H1 (cell line): ENCODE measurements around the gene ZNF143. TPM values are rescaled to one million over a fixed set of nuclear protein-coding genes. Genes with fewer than 3 reads are reported as not detected.

Experiments used
- CTCF ChIA-PET: fragments of 300-600 bp; sonication (Branson Sonifier 250); formaldehyde crosslinking; loops from one replicate; lab custom pipeline; 2021; ENCODE audit not compliant: partially characterized antibody; lab: Charles Lee
- POLR2A ChIA-PET: fragments of 300-600 bp; sonication (Branson Sonifier 250); formaldehyde crosslinking; loops from one replicate; lab custom pipeline; 2021; ENCODE audit warnings: inconsistent platforms; ENCODE audit not compliant: partially characterized antibody; lab: Charles Lee
- DNase-seq, 2 experiments: peaks; one replicate each; pipeline versions ENCODE4 v3.0.0 to v3.0.0-alpha.2; 2010 to 2022; ENCODE audit warnings: low spot score in 2 of 2, low read depth in 1 of 2, mixed read lengths in 1 of 2
- FAIRE-seq: peaks from 2 replicates; lab custom pipeline; 2011; peaks lifted over from hg19 to GRCh38; lab: Jason Lieb, UNC
- H2AFZ ChIP-seq: 2 replicates; pipeline ENCODE4 v1.8.1; 2012; ENCODE audit warnings: low read length, inconsistent platforms
- H2AK5ac ChIP-seq: 2 replicates; pipeline ENCODE4 v1.6.1; 2013; ENCODE audit warnings: low read depth, low read length
- H2BK120ac ChIP-seq: replicated peaks from 2 replicates; pipeline ENCODE3; 2013; ENCODE audit warnings: low read depth, low read length, inconsistent platforms
- H2BK12ac ChIP-seq: 2 replicates; pipeline ENCODE4 v1.6.1; 2013; ENCODE audit warnings: low read depth, low read length
- H2BK15ac ChIP-seq: 2 replicates; pipeline ENCODE4 v1.6.1; 2013; ENCODE audit warnings: low read length
- H2BK20ac ChIP-seq: 2 replicates; pipeline ENCODE4 v1.6.1; 2013; ENCODE audit warnings: low read length
- H2BK5ac ChIP-seq: 2 replicates; pipeline ENCODE4 v1.6.1; 2013; ENCODE audit warnings: low read depth, low read length
- H3K14ac ChIP-seq: 2 replicates; pipeline ENCODE4 v1.6.1; 2013; ENCODE audit warnings: inconsistent platforms; ENCODE audit not compliant: insufficient read length
- H3K18ac ChIP-seq: 2 replicates; pipeline ENCODE4 v1.6.1; 2013; ENCODE audit warnings: low read length; ENCODE audit errors: extremely low read depth
- H3K23ac ChIP-seq: 2 replicates; pipeline ENCODE4 v1.6.1; 2013; ENCODE audit warnings: inconsistent platforms; ENCODE audit not compliant: insufficient read length
- H3K23me2 ChIP-seq: 2 replicates; pipeline ENCODE4 v1.6.1; 2013; ENCODE audit warnings: low read depth, low read length
- H3K27ac ChIP-seq: 2 replicates; pipeline ENCODE4 v1.6.1; 2011; ENCODE audit warnings: low read depth, low read length, inconsistent platforms
- H3K27me3 ChIP-seq, 4 experiments: replicated peaks in 1 of 4; 1 replicate in 1 of 4; 2 replicates in 3 of 4; pipeline versions ENCODE4 v1.6.1 to v1.8.1; 2011 to 2013; ENCODE audit warnings: low read length in 3 of 4, mild to moderate bottlenecking in 3 of 4, inconsistent platforms in 2 of 4, mixed read lengths in 2 of 4, moderate library complexity in 1 of 4; ENCODE audit not compliant: control insufficient read depth in 3 of 4, insufficient read depth in 3 of 4; ENCODE audit errors: extremely low read depth in 1 of 4
- H3K36me3 ChIP-seq, 4 experiments: 2 replicates each; pipeline versions ENCODE4 v1.6.1 to v1.8.1; 2011 to 2013; ENCODE audit warnings: mild to moderate bottlenecking in 4 of 4, low read length in 3 of 4, moderate library complexity in 2 of 4, control low read depth in 1 of 4, inconsistent platforms in 1 of 4; ENCODE audit not compliant: insufficient read depth in 4 of 4, control insufficient read depth in 2 of 4
- H3K4ac ChIP-seq: replicated peaks from 2 replicates; pipeline ENCODE3; 2013; ENCODE audit warnings: low read length, low read depth, mixed read lengths, inconsistent platforms; ENCODE audit not compliant: insufficient read length
- H3K4me1 ChIP-seq, 4 experiments: replicated peaks in 1 of 4; 1 replicate in 1 of 4; 2 replicates in 3 of 4; pipeline versions ENCODE4 v1.6.1 to v1.8.1; 2011 to 2013; ENCODE audit warnings: low read length in 3 of 4, inconsistent platforms in 2 of 4, mixed read lengths in 1 of 4; ENCODE audit not compliant: insufficient read depth in 4 of 4, control insufficient read depth in 3 of 4
- H3K4me2 ChIP-seq, 2 experiments: 2 replicates each; pipeline versions ENCODE4 v1.6.1 to v1.8.1; 2011 to 2013; ENCODE audit warnings: low read depth in 2 of 2, low read length in 2 of 2, control low read depth in 1 of 2, inconsistent platforms in 1 of 2, mild to moderate bottlenecking in 1 of 2; ENCODE audit not compliant: insufficient read depth in 1 of 2
- H3K4me3 ChIP-seq, 4 experiments: fragments of 200-600, 300-600 bp in 1 of 4; sonication (generic), shearing (Covaris generic), sonication (Bioruptor Twin) in 1 of 4; 2 replicates each; pipeline versions ENCODE4 v1.5.1 to v1.8.1; 2011 to 2016; ENCODE audit warnings: low read length in 4 of 4, low read depth in 3 of 4, control low read depth in 2 of 4, inconsistent platforms in 2 of 4, mild to moderate bottlenecking in 2 of 4, mixed read lengths in 1 of 4, moderate library complexity in 1 of 4; ENCODE audit not compliant: insufficient read depth in 2 of 4; ENCODE audit errors: extremely low read depth in 1 of 4
- H3K56ac ChIP-seq: replicated peaks from 2 replicates; pipeline ENCODE3; 2013; ENCODE audit warnings: low read depth, mild to moderate bottlenecking, mixed read lengths, low read length, inconsistent platforms; ENCODE audit not compliant: insufficient read length
- H3K79me1 ChIP-seq: 2 replicates; pipeline ENCODE4 v1.6.1; 2013; ENCODE audit warnings: low read depth, low read length, control low read depth
- H3K79me2 ChIP-seq, 2 experiments: 2 replicates each; pipeline versions ENCODE4 v1.6.1 to v1.8.1; 2012 to 2013; ENCODE audit warnings: low read length in 2 of 2, mild to moderate bottlenecking in 2 of 2, inconsistent platforms in 1 of 2; ENCODE audit not compliant: insufficient read depth in 2 of 2, control insufficient read depth in 1 of 2
- H3K9ac ChIP-seq, 4 experiments: replicated peaks in 1 of 4; 1 replicate in 1 of 4; 2 replicates in 3 of 4; pipeline versions ENCODE4 v1.6.1 to v1.8.1; 2011 to 2013; ENCODE audit warnings: low read depth in 3 of 4, low read length in 3 of 4, control low read depth in 2 of 4, mild to moderate bottlenecking in 2 of 4, moderate library complexity in 2 of 4, inconsistent platforms in 1 of 4; ENCODE audit errors: extremely low read depth in 1 of 4
- H3K9me3 ChIP-seq, 2 experiments: 2 replicates each; pipeline versions ENCODE4 v1.6.1 to v1.8.1; 2012 to 2013; ENCODE audit warnings: mild to moderate bottlenecking in 2 of 2, moderate library complexity in 2 of 2, control low read depth in 1 of 2, inconsistent platforms in 1 of 2, low read depth in 1 of 2, low read length in 1 of 2, mixed read lengths in 1 of 2; ENCODE audit not compliant: insufficient read depth in 2 of 2
- H4K20me1 ChIP-seq, 2 experiments: replicated peaks in 1 of 2; 2 replicates each; pipeline versions ENCODE3 to v1.8.1; 2011 to 2013; ENCODE audit warnings: inconsistent platforms in 2 of 2, low read length in 2 of 2, mild to moderate bottlenecking in 1 of 2; ENCODE audit not compliant: insufficient read depth in 2 of 2, control insufficient read depth in 1 of 2
- H4K5ac ChIP-seq: 2 replicates; pipeline ENCODE4 v1.6.1; 2013; ENCODE audit warnings: low read length, low read depth, mixed read lengths, inconsistent platforms; ENCODE audit not compliant: insufficient read length
- H4K8ac ChIP-seq: 2 replicates; pipeline ENCODE4 v1.8.0; 2013; ENCODE audit warnings: mild to moderate bottlenecking, moderate library complexity, low read length, inconsistent platforms; ENCODE audit not compliant: insufficient read depth; ENCODE audit errors: extremely low read depth
- H4K91ac ChIP-seq: replicated peaks from 2 replicates; pipeline ENCODE3; 2013; ENCODE audit warnings: low read length, mixed read lengths, inconsistent platforms; ENCODE audit not compliant: insufficient read length
- CBX5 ChIP-seq: fragments of 300-800, 300-1000 bp; sonication (generic); IDR thresholded peaks from 2 replicates; pipeline ENCODE4 v1.7.1; 2016; ENCODE audit warnings: antibody characterized with exemption, low read length, low read depth
- CTBP2 ChIP-seq: IDR thresholded peaks from 2 replicates; pipeline ENCODE4 v1.7.0; 2011; ENCODE audit warnings: borderline replicate concordance, mild to moderate bottlenecking, moderate library complexity, mixed read lengths, low read length; ENCODE audit not compliant: insufficient read depth, insufficient read length
- FOSL1 ChIP-seq: IDR thresholded peaks from 2 replicates; pipeline ENCODE4 v1.6.1; 2011; ENCODE audit warnings: mild to moderate bottlenecking, low read depth, low read length, moderate library complexity; ENCODE audit not compliant: insufficient read depth
- GTF2F1 ChIP-seq: IDR thresholded peaks from 2 replicates; pipeline ENCODE4 v1.6.1; 2012; ENCODE audit warnings: low read depth, low read length, improper control_type of control experiment, borderline replicate concordance
- HDAC6 ChIP-seq: IDR thresholded peaks from one replicate; pipeline ENCODE4 v1.7.1; 2012; ENCODE audit warnings: low read depth, mild to moderate bottlenecking, inconsistent platforms, low read length, moderate library complexity
- KDM5A ChIP-seq: fragments of 200-600 bp; IDR thresholded peaks from 2 replicates; pipeline ENCODE4 v1.7.1; 2012; ENCODE audit warnings: mild to moderate bottlenecking, low read length, inconsistent platforms, mixed read lengths
- RAD21 ChIP-seq, 2 experiments: IDR thresholded peaks in 1 of 2; conservative IDR thresholded peaks in 1 of 2; 2 replicates each; pipeline ENCODE4 v1.6.1; 2011; ENCODE audit warnings: low read depth in 2 of 2, low read length in 2 of 2, improper control_type of control experiment in 1 of 2, inconsistent platforms in 1 of 2, mild to moderate bottlenecking in 1 of 2, moderate library complexity in 1 of 2
- RNF2 ChIP-seq: fragments of 200-900, 300-1000 bp; sonication (generic); IDR thresholded peaks from 2 replicates; pipeline ENCODE4 v1.7.1; 2016; ENCODE audit warnings: borderline replicate concordance, low read depth, mild to moderate bottlenecking, antibody characterized with exemption, low read length; ENCODE audit not compliant: poor library complexity, severe bottlenecking; ENCODE audit errors: missing control alignments
- SIX5 ChIP-seq: IDR thresholded peaks from 2 replicates; pipeline ENCODE4 v1.6.1; 2011; ENCODE audit warnings: mild to moderate bottlenecking, low read depth, low read length
- SP2 ChIP-seq: IDR thresholded peaks from 2 replicates; pipeline ENCODE4 v1.6.1; 2012; ENCODE audit warnings: mild to moderate bottlenecking, low read length, inconsistent platforms
- SP4 ChIP-seq: IDR thresholded peaks from 2 replicates; pipeline ENCODE4 v1.6.1; 2012; ENCODE audit warnings: low read length, inconsistent platforms
- TBP ChIP-seq: IDR thresholded peaks from 2 replicates; pipeline ENCODE4 v1.6.1; 2011; ENCODE audit warnings: low read depth, low read length, improper control_type of control experiment
- ZNF274 ChIP-seq: IDR thresholded peaks from 2 replicates; pipeline ENCODE4 v1.7.0; 2012; ENCODE audit warnings: low read length, borderline replicate concordance; ENCODE audit errors: extremely low read depth
- whole genome bisulfite sequencing, 2 experiments: shearing (Covaris generic) in 1 of 2; methylation state at CpG; one replicate each; pipeline versions ENCODE4 v1.1.6 to v1.1.7; 2013 to 2015; ENCODE audit warnings: low lambda C conversion rate in 2 of 2, mixed read lengths in 2 of 2, inconsistent platforms in 1 of 2, low coverage in 1 of 2, missing lambda C conversion rate in 1 of 2; ENCODE audit not compliant: insufficient replicate concordance in 2 of 2, insufficient coverage in 1 of 2, insufficient read length in 1 of 2; ENCODE audit errors: extremely low coverage in 1 of 2, missing lambda C conversion rate in 1 of 2; 5-methylcytosine and 5-hydroxymethylcytosine counted together
- polyA plus RNA-seq, 7 experiments: library from polyadenylated mRNA; depleted of rRNA in 3 of 7; stranded (reverse) in 5 of 7; unstranded in 2 of 7; fragments of >200 nt in 5 of 7; fragments of 200-250 nt in 2 of 7; gene quantifications; 1 replicate in 5 of 7; 2 replicates in 1 of 7; 4 replicates in 1 of 7; pipeline versions ENCODE4 v1.2.1 to v1.2.3, GENCODE V29; 2011 to 2013; ENCODE audit warnings: missing spikeins in 2 of 7, mixed read lengths in 2 of 7
- total RNA-seq: library from RNA; stranded (reverse); fragmentation: NEBNext Ultra II Directional; extraction: Animal tissue kit (Norgen Biotek cat#: 25700); gene quantifications from 2 replicates; pipeline ENCODE4 v1.2.1, GENCODE V29; 2021

ZNF143 gene
- total and polyA plus RNA-seq, 2 of the 8 experiments (the other 6 are each of a cell fraction or from before 2014, with no cell fraction given), result 43.0 to 69.2 TPM

GRCh38 chr11:9563196-9563730 is 102.5 kb downstream of the ZNF143 start:
- no peak overlapping the region for H3K56ac ChIP-seq
- no peak overlapping the region for H3K4me2 ChIP-seq
- FAIRE-seq, result no peak
- H2BK120ac ChIP-seq, result no peak overlapping the region
- H3K18ac ChIP-seq, result no peak overlapping the region
- ChIA-PET POLR2A (interaction anchor here (1.0 to 1.2 kb wide), 2 partner anchors 10 to 51 kb away, joined by 3 read pairs; partner anchors contain the start of gene WEE1), CTCF (interaction anchor here (1.0 to 4.8 kb wide), 3 partner anchors 13 to 44 kb away, joined by 3 to 26 read pairs (median 3); no protein-coding TSS in a partner anchor)
- no peak overlapping the region for H3K4ac ChIP-seq
- H3K79me2 ChIP-seq, result no peaks in the 10 kb centered on the region
- H3K14ac ChIP-seq, result no peak overlapping the region
- peaks cover 0 to 12% (median 5%) of the 10 kb centered on the region in 4 experiments; a peak in 5 of 7 replicates for H3K4me1 ChIP-seq
- H4K91ac ChIP-seq, result no peak overlapping the region
- H4K8ac ChIP-seq, result no peak overlapping the region
- no peak overlapping the region for H2BK15ac ChIP-seq
- H2BK5ac ChIP-seq, result no peak overlapping the region
- H3K27ac ChIP-seq, result no peak overlapping the region
- H3K23me2 ChIP-seq, result no peaks in the 10 kb centered on the region
- H3K27me3 ChIP-seq, result no peaks in the 10 kb centered on the region; a peak in 2 of 7 replicates
- no peaks in the 10 kb centered on the region for H3K79me1 ChIP-seq
- no peaks in the 10 kb centered on the region for H4K20me1 ChIP-seq
- WGBS, 2 experiments, result 93% methylated on average over 1 of the region's 1 CpG; no CpG with 5 or more reads in 1 of the 2 experiments
- no peak overlapping the region for H2AK5ac ChIP-seq
- no peak overlapping the region for H3K9ac ChIP-seq
- H2BK12ac ChIP-seq, result no peak overlapping the region
- no peak overlapping the region for H4K5ac ChIP-seq
- H3K9me3 ChIP-seq, result no peaks in the 10 kb centered on the region
- DNase-seq, result no peak
- no peak overlapping the region for H3K4me3 ChIP-seq
- H3K36me3 ChIP-seq, result no peaks in the 10 kb centered on the region
- H2AFZ ChIP-seq, result no peak overlapping the region
- no peak overlapping the region for H3K23ac ChIP-seq
- no peak overlapping the region for H2BK20ac ChIP-seq
- TF ChIP-seq FOSL1 (no peak), SP4 (no peak), SP2 (no peak), TBP (no peak), CTBP2 (no peak), KDM5A (no peak), RNF2 (no peak), CBX5 (no peak), HDAC6 (no peak), SIX5 (no peak), RAD21 (IDR thresholded peaks at IDR 0.05 in 1 of 2, conservative IDR thresholded peaks at IDR 0.05 in 1 of 2; ENCODE audit: low read depth in 2 of 2, low read length in 2 of 2) (no peak), GTF2F1 (no peak), ZNF274 (no peak)
